HG03175 (cell line): ENCODE measurements around the gene CCL23.
"Not testable (repeated sequence)": the region's sequence is repeated elsewhere in the genome, so short reads cannot be mapped to it uniquely, and the experiment has no call there.

Experiments
- ATAC-seq: cut with Tn5 transposase; IDR thresholded peaks from one replicate; pipeline ENCODE4 v1.9.1; 2021; ENCODE audit warnings: mild to moderate bottlenecking, moderate library complexity; ENCODE audit not compliant: unreplicated experiment

Gene CCL23

GRCh38 chr17:36004594-36005108 lies 13.1 kb downstream of the CCL23 start:
- no peak for ATAC-seq

GRCh38 chr17:36002631-36003030 lies 15.1 kb downstream of the CCL23 start:
- ATAC-seq: no peak

- ATAC-seq: no peak
Observed at GRCh38 chr17:36001862-36002603, 15.7 kb downstream of the CCL23 start.

- ATAC-seq: no peak
Observed at GRCh38 chr17:36001110-36001771, 16.5 kb downstream of the CCL23 start, which contains the start of gene CCL15. CCL15 (minus strand) TSS chr17:36001553; CDS start chr17:36001492, 61 bp downstream.

GRCh38 chr17:36000732-36001109 lies 17.1 kb downstream of the CCL23 start:
- ATAC-seq: no peak

- ATAC-seq: no peak
Observed at GRCh38 chr17:35998756-35999155, 19.0 kb downstream of the CCL23 start.

GRCh38 chr17:35998018-35998545 lies 19.7 kb downstream of the CCL23 start:
- ATAC-seq: no peak

- not testable (repeated sequence) for ATAC-seq
Observed at GRCh38 chr17:35995346-35995745, 22.4 kb downstream of the CCL23 start.

GRCh38 chr17:35991075-35991474 lies 26.7 kb downstream of the CCL23 start:
- ATAC-seq: no peak

GRCh38 chr17:35988164-35988563 lies 29.6 kb downstream of the CCL23 start:
- no peak for ATAC-seq

- ATAC-seq: no peak
Observed at GRCh38 chr17:35986643-35987042, 31.1 kb downstream of the CCL23 start, which contains the start of gene CCL14. CCL14 (minus strand) TSS chr17:35986729; CDS start chr17:35986649, 80 bp downstream.

- ATAC-seq: no peak
Observed at GRCh38 chr17:35984140-35984539, 33.6 kb downstream of the CCL23 start.

- ATAC-seq: no peak
Observed at GRCh38 chr17:35982409-35983191, 35.2 kb downstream of the CCL23 start.

- ATAC-seq: no peak
Observed at GRCh38 chr17:35981908-35982330, 35.9 kb downstream of the CCL23 start.

- no peak for ATAC-seq
Observed at GRCh38 chr17:35981246-35981645, 36.5 kb downstream of the CCL23 start, which contains the start of gene CCL16. CCL16 (minus strand) TSS chr17:35981497; CDS start chr17:35981420, 77 bp downstream.

GRCh38 chr17:35978346-35978745 lies 39.4 kb downstream of the CCL23 start:
- no peak for ATAC-seq

GRCh38 chr17:35977509-35977908 lies 40.3 kb downstream of the CCL23 start:
- no peak for ATAC-seq

- ATAC-seq: no peak
Observed at GRCh38 chr17:35973333-35974260, 44.2 kb downstream of the CCL23 start.

- no peak for ATAC-seq
Observed at GRCh38 chr17:35972945-35973332, 44.8 kb downstream of the CCL23 start.

GRCh38 chr17:35972535-35972934 lies 45.2 kb downstream of the CCL23 start:
- no peak for ATAC-seq
